ENCODE measurements around the gene CLSTN1. TPM values are rescaled to one million over a fixed set of nuclear protein-coding genes. Genes with fewer than 3 reads are reported as not detected.

The CLSTN1 gene
- total RNA-seq, 1 experiment from 2014 or later: 100 TPM

- Histone ChIP-seq H2BK120ac (ENCODE audit: low read depth, low read length, poor library complexity, severe bottlenecking) (no peak overlapping the region), H3K79me1 (ENCODE audit: insufficient read depth, low read depth, low read length, poor library complexity, severe bottlenecking) (peaks cover 5% of the 10 kb centered on the region), H3K4ac (ENCODE audit: low read depth, low read length) (no peak overlapping the region), H2BK12ac (ENCODE audit: insufficient read length, low read depth, low read length) (no peak overlapping the region), H3K27ac (ENCODE audit: insufficient read length, low read depth, low read length) (no peak overlapping the region), H3K56ac (ENCODE audit: insufficient read length, low read depth, low read length) (no peak overlapping the region), H3K23me2 (ENCODE audit: insufficient read length, low read depth, low read length, poor library complexity, severe bottlenecking) (no peaks in the 10 kb centered on the region), H2AK5ac (ENCODE audit: insufficient read length, low read length) (no peak overlapping the region), H3K18ac (ENCODE audit: insufficient read length, low read depth, low read length) (peak overlapping the region; percentile 35), H3K23ac (ENCODE audit: insufficient read length, low read depth, low read length) (no peak overlapping the region), H3K9ac (ENCODE audit: extremely low read depth, insufficient read length, low read length) (no peak overlapping the region), H2BK15ac (ENCODE audit: low read depth, low read length) (no peak overlapping the region), H3K27me3 (ENCODE audit: insufficient read depth, low read length) (no peaks in the 10 kb centered on the region), H3T11ph (ENCODE audit: low read length) (no peak overlapping the region), H4K8ac (replicated peaks; ENCODE audit: insufficient read length, low read depth, low read length) (no peak overlapping the region), H4K20me1 (ENCODE audit: control insufficient read depth, insufficient read depth, insufficient read length) (no peaks in the 10 kb centered on the region), H3K79me2 (ENCODE audit: insufficient read depth, low read length) (peaks cover 2% of the 10 kb centered on the region; the same call in 1 of the 2 replicates), H3K14ac (ENCODE audit: insufficient read depth, low read length) (no peak overlapping the region), H2BK5ac (ENCODE audit: insufficient read length, low read length) (no peak overlapping the region), H4K91ac (ENCODE audit: insufficient read length, low read depth, low read length) (no peak overlapping the region), H3K9me3 (ENCODE audit: control insufficient read depth, low read depth, low read length) (no peaks in the 10 kb centered on the region), H4K5ac (ENCODE audit: insufficient read length, low read depth, low read length) (no peak overlapping the region), H2BK20ac (ENCODE audit: low read depth, low read length, poor library complexity, severe bottlenecking) (no peak overlapping the region), H3K4me1 (ENCODE audit: insufficient read depth, low read length) (no peaks in the 10 kb centered on the region), H3K4me2 (ENCODE audit: insufficient read depth, insufficient read length, low read length) (no peak overlapping the region), H2AFZ (ENCODE audit: low read length) (no peak overlapping the region)
- Mint-ChIP-seq H3K9me3 (no peaks in the 10 kb centered on the region), H3K27me3 (ENCODE audit: low read depth) (no peaks in the 10 kb centered on the region), H3K4me1 (peaks cover 19 to 21% of the 10 kb centered on the region in 2 experiments), H3K27ac (peak overlapping the region; percentile 37 to 83 (median 57); a peak in 5 of 7 replicates), H3K4me3 (no peak overlapping the region), H3K36me3 (ENCODE audit: insufficient read depth in 1 of 3, low read depth in 3 of 3) (peaks cover 13 to 27% (median 20%) of the 10 kb centered on the region in 3 experiments; a peak in 6 of 7 replicates)
- no CpG with 5 or more reads among the region's 20 CpGs for WGBS (ENCODE audit: extremely low coverage, insufficient read length, low lambda C conversion rate)
- no peak; the same call in 2 of the 3 replicates for TF ChIP-seq CTCF (conservative IDR thresholded peaks at IDR 0.05)
- DNase-seq: no peak
These were observed 48.8 kb downstream of the CLSTN1 start for GRCh38 chr1:9774712-9775679.
